A549 (cell line): ENCODE results near the gene GATAD2A. TPM values are rescaled to one million over a fixed set of nuclear protein-coding genes. Genes with fewer than 3 reads are reported as not detected.

Experiments used
- ATAC-seq, 2 experiments: fragments of 200-7000 bp in 1 of 2; fragments of >200 bp in 1 of 2; cut with Nextera tagmentation in 1 of 2; cut with Tn5 transposase in 1 of 2; 3 replicates each; pipeline versions ENCODE4 v1.8.0 to v1.9.1; 2018 to 2020; ENCODE audit warnings: mild to moderate bottlenecking in 1 of 2, moderate library complexity in 1 of 2
- CTCF ChIA-PET: fragments of 300-600 bp; sonication (Branson Sonifier 250); formaldehyde crosslinking; extraction: SDS; loops from one replicate; lab custom pipeline; 2021; ENCODE audit warnings: antibody characterized with exemption, inconsistent platforms; lab: Yijun Ruan, JAX
- POLR2A ChIA-PET: fragments of 350-600 bp; formaldehyde crosslinking; extraction: SDS; loops from one replicate; lab custom pipeline; 2021; ENCODE audit warnings: antibody characterized with exemption, inconsistent platforms; lab: Yijun Ruan, JAX
- DNase-seq, 2 experiments: peaks; one replicate each; pipeline versions ENCODE4 v3.0.0 to v3.0.0-alpha.2; 2011 to 2016; ENCODE audit warnings: low read depth in 1 of 2, low spot score in 1 of 2
- FAIRE-seq: peaks from 2 replicates; lab custom pipeline; 2011; peaks lifted over from hg19 to GRCh38; lab: Jason Lieb, UNC
- H3K27ac ChIP-seq, 2 experiments: fragments of >200 bp; sonication (Bioruptor Twin); formaldehyde crosslinking; 3 replicates each; pipeline ENCODE4 v1.5.1; 2016 to 2017
- H3K4me1 ChIP-seq: fragments of >200 bp; sonication (Bioruptor Twin); formaldehyde crosslinking; 3 replicates; pipeline ENCODE4 v1.6.1; 2016
- H3K4me2 ChIP-seq: fragments of >200 bp; sonication (Bioruptor Twin); formaldehyde crosslinking; 3 replicates; pipeline ENCODE4 v1.6.1; 2016
- H3K4me3 ChIP-seq: fragments of >200 bp; sonication (Bioruptor Twin); formaldehyde crosslinking; 3 replicates; pipeline ENCODE4 v1.5.1; 2016
- H3K9me3 ChIP-seq: fragments of >200 bp; sonication (Bioruptor Twin); formaldehyde crosslinking; 3 replicates; pipeline ENCODE4 v1.6.1; 2016
- BHLHE40 ChIP-seq: IDR thresholded peaks from 2 replicates; pipeline ENCODE4 v1.6.1; 2012; ENCODE audit warnings: low read depth, low read length, inconsistent platforms
- CEBPB ChIP-seq, 2 experiments: fragments of >200 bp in 1 of 2; sonication (Bioruptor Twin) in 1 of 2; formaldehyde crosslinking in 1 of 2; IDR thresholded peaks; 2 replicates each; pipeline ENCODE4 v1.6.1; 2012 to 2016
- CTCF ChIP-seq: fragments of >200 bp; sonication (Bioruptor Twin); formaldehyde crosslinking; IDR thresholded peaks from 3 replicates; pipeline ENCODE4 v1.5.1; 2016
- ELK1 ChIP-seq: fragments of 150-350 bp; IDR thresholded peaks from 2 replicates; pipeline ENCODE4 v1.6.1; 2014; ENCODE audit warnings: low read depth, mild to moderate bottlenecking, low read length
- EP300 ChIP-seq, 2 experiments: fragments of >200 bp; sonication (Bioruptor Twin); formaldehyde crosslinking; IDR thresholded peaks; 2 replicates in 1 of 2; 3 replicates in 1 of 2; pipeline ENCODE4 v1.6.1; 2016 to 2017
- FOSL2 ChIP-seq, 2 experiments: fragments of 450-650 bp in 1 of 2; fragments of >200 bp in 1 of 2; sonication (Bioruptor Twin) in 1 of 2; formaldehyde crosslinking; IDR thresholded peaks; 2 replicates each; pipeline versions ENCODE4 v1.5.0 to v1.6.1; 2016 to 2020; ENCODE audit warnings: mild to moderate bottlenecking in 1 of 2, moderate library complexity in 1 of 2
- HMGXB4 ChIP-seq: fragments of 250-450 bp; sonication (Bioruptor Pico); IDR thresholded peaks from 2 replicates; pipeline ENCODE4 v1.5.0; 2021; ENCODE audit warnings: mild to moderate bottlenecking, moderate library complexity, borderline replicate concordance
- HOXA7 ChIP-seq: fragments of 250-450 bp; sonication (Bioruptor Pico); IDR thresholded peaks from 2 replicates; pipeline ENCODE4 v1.5.0; 2020; ENCODE audit warnings: mild to moderate bottlenecking, moderate library complexity
- HOXB5 ChIP-seq: fragments of 250-450 bp; sonication (Bioruptor Pico); IDR thresholded peaks from 2 replicates; pipeline ENCODE4 v1.5.0; 2020; ENCODE audit warnings: mild to moderate bottlenecking, moderate library complexity
- JUNB ChIP-seq: fragments of >200 bp; sonication (Bioruptor Twin); formaldehyde crosslinking; IDR thresholded peaks from 2 replicates; pipeline ENCODE4 v1.6.1; 2016
- KDM1A ChIP-seq: fragments of 200-600 bp; sonication (generic); IDR thresholded peaks from 2 replicates; pipeline ENCODE4 v1.6.1; 2016; ENCODE audit warnings: low read depth, mild to moderate bottlenecking
- KDM5A ChIP-seq: fragments of 200-600 bp; sonication (generic); IDR thresholded peaks from 2 replicates; pipeline ENCODE4 v1.6.1; 2016; ENCODE audit warnings: antibody characterized with exemption, mild to moderate bottlenecking
- MAFK ChIP-seq: fragments of 450-650 bp; IDR thresholded peaks from 2 replicates; pipeline ENCODE4 v1.6.1; 2014; ENCODE audit not compliant: partially characterized antibody
- MAX ChIP-seq: IDR thresholded peaks from 2 replicates; pipeline ENCODE4 v1.6.1; 2012
- MYC ChIP-seq: IDR thresholded peaks from 2 replicates; pipeline ENCODE4 v1.6.1; 2012; ENCODE audit warnings: mild to moderate bottlenecking, inconsistent platforms, low read length, improper control_type of control experiment, borderline replicate concordance
- POLR2AphosphoS2 ChIP-seq: conservative IDR thresholded peaks from 2 replicates; pipeline ENCODE4 v1.6.1; 2012; ENCODE audit warnings: low read length, improper control_type of control experiment, inconsistent platforms
- RAD21 ChIP-seq, 2 experiments: fragments of >200 bp in 1 of 2; sonication (Bioruptor Twin) in 1 of 2; formaldehyde crosslinking in 1 of 2; IDR thresholded peaks in 1 of 2; conservative IDR thresholded peaks in 1 of 2; 2 replicates in 1 of 2; 3 replicates in 1 of 2; pipeline ENCODE4 v1.6.1; 2012 to 2018; ENCODE audit warnings: inconsistent platforms in 1 of 2
- RFX5 ChIP-seq: fragments of 450-650 bp; IDR thresholded peaks from 2 replicates; pipeline ENCODE4 v1.7.1; 2014; ENCODE audit warnings: antibody characterized with exemption, mild to moderate bottlenecking, moderate library complexity
- SMC3 ChIP-seq: fragments of >200 bp; sonication (Bioruptor Twin); formaldehyde crosslinking; IDR thresholded peaks from 3 replicates; pipeline ENCODE4 v1.6.1; 2018; ENCODE audit warnings: inconsistent platforms
- USF2 ChIP-seq: fragments of 450-650 bp; IDR thresholded peaks from 2 replicates; pipeline ENCODE4 v1.6.1; 2014; ENCODE audit warnings: antibody characterized with exemption
- WGBS: methylation state at CpG from one replicate; pipeline ENCODE4 v1.1.6; 2017; ENCODE audit errors: missing lambda C conversion rate; 5-methylcytosine and 5-hydroxymethylcytosine counted together
- polyA plus RNA-seq, 4 experiments: library from polyadenylated mRNA; depleted of rRNA in 3 of 4; stranded (reverse); fragments of >200 nt; fragmentation: RNase III in 1 of 4; extraction: RNeasy Plus Mini Kit Qiagen cat#74134 plus additional on column Dnase treatment in 1 of 4; gene quantifications; 2 replicates in 3 of 4; 3 replicates in 1 of 4; pipeline ENCODE4 v1.2.3, GENCODE V29; 2011 to 2017

The GATAD2A gene
- polyA plus RNA-seq, 2 of the 4 experiments (the other 2 are of a cell fraction): 25.2 to 28.9 TPM

- WGBS: 100% methylated on average over 5 of the region's 11 CpGs
- no peak overlapping the region for H3K4me2 ChIP-seq
- no peak for FAIRE-seq
- CTCF ChIA-PET: interaction anchor here (1.1 kb wide), 1 partner anchor 15 kb away, joined by 3 read pairs; no protein-coding TSS in a partner anchor
- no peak overlapping the region for H3K27ac ChIP-seq
- H3K4me1 ChIP-seq: no peaks in the 10 kb centered on the region
- no peaks in the 10 kb centered on the region for H3K9me3 ChIP-seq
- TF ChIP-seq JUNB (no peak), FOSL2 (IDR thresholded peaks at IDR 0.05) (no peak), FOSL2 (CRISPR knock-in tag; IDR thresholded peaks at IDR 0.05) (no peak), POLR2AphosphoS2 (no peak), RFX5 (no peak), ELK1 (no peak), HOXB5 (CRISPR knock-in tag) (no peak)
- TF ChIP-seq, all 56 proteins: peak for 0
- DNase-seq (no peak), ATAC-seq (no peak)
- POLR2A ChIA-PET: no interaction called here
- H3K4me3 ChIP-seq: no peak overlapping the region
Observed at GRCh38 chr19:19356500-19356899, 49.0 kb upstream of the GATAD2A start.

GRCh38 chr19:19356901-19357566 is 48.4 kb upstream of the GATAD2A start:
- CTCF ChIA-PET: interaction anchor here (0.9 to 2.5 kb wide), 3 partner anchors 14 to 133 kb away, joined by 3 to 11 read pairs (median 4); no protein-coding TSS in a partner anchor
- ATAC-seq: no peak
- no peaks in the 10 kb centered on the region for H3K9me3 ChIP-seq
- POLR2A ChIA-PET: interaction anchor here (0.7 kb wide), 1 partner anchor 437 kb away, joined by 3 read pairs; the partner anchor contains the start of gene DDX49
- 95% methylated on average over 8 of the region's 13 CpGs for WGBS
- H3K4me3 ChIP-seq: no peak overlapping the region
- FAIRE-seq: no peak
- no peak overlapping the region for H3K27ac ChIP-seq
- H3K4me1 ChIP-seq: no peaks in the 10 kb centered on the region
- no peak for DNase-seq
- TF ChIP-seq MYC (no peak), HOXB5 (CRISPR knock-in tag) (no peak), HOXA7 (CRISPR knock-in tag) (no peak), KDM1A (no peak), CEBPB (IDR thresholded peaks at IDR 0.05) (no peak), RFX5 (no peak), EP300 (IDR thresholded peaks at IDR 0.05) (no peak), BHLHE40 (no peak)
- H3K4me2 ChIP-seq: no peak overlapping the region

GRCh38 chr19:19361075-19361594 is 44.3 kb upstream of the GATAD2A start:
- 21% methylated on average over 12 of the region's 14 CpGs for WGBS
- no peaks in the 10 kb centered on the region for H3K9me3 ChIP-seq
- ATAC-seq (peak; percentile 86 to 89), DNase-seq (peak; percentile 70 to 84), FAIRE-seq (no peak)
- H3K4me2 ChIP-seq: no peak overlapping the region
- H3K4me3 ChIP-seq: no peak overlapping the region
- H3K27ac ChIP-seq: peak overlapping the region in 1 of 2 experiments; percentile 49; a peak in 1 of 6 replicates
- ChIA-PET CTCF (interaction anchor here (0.7 to 3.1 kb wide), 5 partner anchors 18 to 187 kb away, joined by 3 to 10 read pairs (median 4); no protein-coding TSS in a partner anchor), POLR2A (no interaction called here)
- 0 out of 3 replicates have a peak, but pooled peaks cover 4% of the 10 kb centered on the region for H3K4me1 ChIP-seq
- TF ChIP-seq CTCF (peak; percentile 46), MAFK (peak; percentile 43), MAX (peak; percentile 82), RAD21 (conservative IDR thresholded peaks at IDR 0.05 in 1 of 2, IDR thresholded peaks at IDR 0.05 in 1 of 2) (0 out of 5 replicates have a peak, but pooled peaks of 1 of the 2 experiments have one; percentile 27), CEBPB (IDR thresholded peaks at IDR 0.05) (no peak), USF2 (peak; percentile 33; the same call in 1 of the 2 replicates), SMC3 (peak; percentile 33; the same call in 1 of the 3 replicates), MYC (peak; percentile 82), KDM5A (no peak), HMGXB4 (CRISPR knock-in tag) (no peak)
